Calu3 (cell line): ENCODE data around the gene MAPKAPK3. TPM values are rescaled to one million over a fixed set of nuclear protein-coding genes. Genes with fewer than 3 reads are reported as not detected.

Experiments
- BruUV-seq: library from RNA; stranded (reverse); fragments of 400-500 nt; replicated peaks from 2 replicates; lab custom pipeline; 2021; lab: Mats Ljungman, UMichigan
- CTCF ChIA-PET: fragments of 300-600 bp; sonication (Branson Sonifier 250); formaldehyde crosslinking; loops from one replicate; lab custom pipeline; 2022; ENCODE audit warnings: antibody characterized with exemption; lab: Charles Lee
- DNase-seq: peaks from one replicate; pipeline ENCODE4 v3.0.0; 2022
- H3K27ac Mint-ChIP-seq: one replicate; pipeline ENCODE4 v1.8.0; 2022; ENCODE audit warnings: mixed read lengths; ENCODE audit not compliant: unreplicated experiment
- H3K27me3 Mint-ChIP-seq: one replicate; pipeline ENCODE4 v1.8.0; 2022; ENCODE audit warnings: mixed read lengths; ENCODE audit not compliant: unreplicated experiment
- H3K36me3 Mint-ChIP-seq: one replicate; pipeline ENCODE4 v1.8.0; 2022; ENCODE audit warnings: mild to moderate bottlenecking, moderate library complexity, mixed read lengths; ENCODE audit not compliant: insufficient read depth, unreplicated experiment
- H3K4me1 Mint-ChIP-seq: one replicate; pipeline ENCODE4 v1.8.0; 2022; ENCODE audit warnings: mild to moderate bottlenecking, low read depth, mixed read lengths; ENCODE audit not compliant: unreplicated experiment
- H3K4me3 Mint-ChIP-seq: one replicate; pipeline ENCODE4 v1.8.0; 2022; ENCODE audit warnings: mild to moderate bottlenecking, low read depth, moderate library complexity, mixed read lengths; ENCODE audit not compliant: unreplicated experiment
- H3K9me3 Mint-ChIP-seq: one replicate; pipeline ENCODE4 v1.8.0; 2022; ENCODE audit warnings: low read depth, mixed read lengths; ENCODE audit not compliant: unreplicated experiment
- intact Hi-C: fragments of 100-400 bp; cut with micrococcal nuclease; formaldehyde crosslinking; loops from one replicate; pipeline ENCODE4 v1.10.0; 2022; ENCODE audit not compliant: unreplicated experiment
- total RNA-seq: library from RNA; stranded (reverse); gene quantifications from 2 replicates; pipeline ENCODE4 v1.2.3, GENCODE V29; 2022
- TF ChIP-seq, protein P1 (sequence below): fragments of 200-600 bp; IDR thresholded peaks from one replicate; pipeline ENCODE4 v1.8.0; 2022; ENCODE audit warnings: antibody characterized with exemption; ENCODE audit not compliant: unreplicated experiment

MAPKAPK3 gene
- total RNA-seq, 1 experiment from 2014 or later: 40.6 TPM

DNA sequence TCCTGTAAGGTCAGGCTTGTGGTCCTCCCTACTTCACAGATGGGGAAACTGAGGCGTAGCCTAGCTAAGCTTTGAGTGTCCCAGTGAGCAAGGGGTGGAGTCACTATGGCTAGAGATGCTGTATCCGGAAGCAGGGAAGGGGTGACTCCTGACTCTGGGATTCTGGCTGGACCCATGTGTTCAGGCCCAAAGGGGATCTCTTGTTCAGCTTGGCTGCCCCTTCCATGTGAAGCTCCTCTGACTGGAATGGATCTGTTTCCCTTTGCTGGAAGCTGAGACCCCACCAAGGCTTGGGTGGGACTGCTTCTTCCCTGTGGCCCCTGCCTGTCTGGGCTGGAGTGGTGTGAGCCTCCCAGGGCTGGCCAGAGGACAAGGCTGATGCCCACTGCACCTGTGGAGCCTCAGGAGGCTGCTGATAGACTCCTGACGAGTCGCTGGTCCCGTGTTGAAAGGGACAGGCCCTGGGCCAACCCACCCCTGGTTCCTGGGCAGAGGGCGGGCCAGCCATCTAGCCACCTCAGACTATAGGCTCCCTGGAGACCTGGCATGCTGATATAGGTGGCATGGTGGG is 1.0 kb downstream of the MAPKAPK3 start:
- intact Hi-C loops: loop anchor here (2.0 to 5.0 kb wide), 3 partner anchors 267 to 769 kb away; partner anchors contain the start of gene MANF

DNA sequence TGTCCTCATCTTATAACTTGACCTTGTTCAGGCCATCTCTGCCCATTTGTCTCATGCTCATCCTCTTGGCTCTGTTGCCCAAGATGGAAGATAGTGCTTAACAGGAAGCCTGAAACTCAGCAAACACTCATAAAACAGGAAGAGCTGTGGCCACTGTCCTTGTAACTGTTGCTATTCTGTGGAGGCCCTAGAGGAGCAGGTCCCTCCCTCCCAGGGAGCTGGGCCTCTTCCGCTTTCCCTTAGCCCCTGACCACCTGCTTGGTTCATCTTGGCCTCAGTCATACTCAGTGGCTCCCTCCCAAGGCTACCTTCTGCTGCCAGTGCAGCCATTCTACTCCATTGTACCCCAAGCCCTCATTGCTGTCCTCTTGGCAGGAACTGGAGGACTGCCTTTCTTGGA is 3.5 kb downstream of the MAPKAPK3 start:
- no peaks in the 10 kb centered on the region for H3K9me3 Mint-ChIP-seq
- no peak for DNase-seq
- intact Hi-C loops: no loop called here
- TF ChIP-seq, protein P1, sequence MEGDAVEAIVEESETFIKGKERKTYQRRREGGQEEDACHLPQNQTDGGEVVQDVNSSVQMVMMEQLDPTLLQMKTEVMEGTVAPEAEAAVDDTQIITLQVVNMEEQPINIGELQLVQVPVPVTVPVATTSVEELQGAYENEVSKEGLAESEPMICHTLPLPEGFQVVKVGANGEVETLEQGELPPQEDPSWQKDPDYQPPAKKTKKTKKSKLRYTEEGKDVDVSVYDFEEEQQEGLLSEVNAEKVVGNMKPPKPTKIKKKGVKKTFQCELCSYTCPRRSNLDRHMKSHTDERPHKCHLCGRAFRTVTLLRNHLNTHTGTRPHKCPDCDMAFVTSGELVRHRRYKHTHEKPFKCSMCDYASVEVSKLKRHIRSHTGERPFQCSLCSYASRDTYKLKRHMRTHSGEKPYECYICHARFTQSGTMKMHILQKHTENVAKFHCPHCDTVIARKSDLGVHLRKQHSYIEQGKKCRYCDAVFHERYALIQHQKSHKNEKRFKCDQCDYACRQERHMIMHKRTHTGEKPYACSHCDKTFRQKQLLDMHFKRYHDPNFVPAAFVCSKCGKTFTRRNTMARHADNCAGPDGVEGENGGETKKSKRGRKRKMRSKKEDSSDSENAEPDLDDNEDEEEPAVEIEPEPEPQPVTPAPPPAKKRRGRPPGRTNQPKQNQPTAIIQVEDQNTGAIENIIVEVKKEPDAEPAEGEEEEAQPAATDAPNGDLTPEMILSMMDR: no peak
- CTCF ChIA-PET: no interaction called here
- H3K4me3 Mint-ChIP-seq: peak overlapping the region; percentile 11
- peaks cover 53% of the 10 kb centered on the region for H3K4me1 Mint-ChIP-seq
- H3K27me3 Mint-ChIP-seq: no peaks in the 10 kb centered on the region
- BruUV-seq: no TSS peak
- H3K36me3 Mint-ChIP-seq: peaks cover 26% of the 10 kb centered on the region
- peak overlapping the region; percentile 21 for H3K27ac Mint-ChIP-seq

More for the DNA sequence above, 1.0 kb downstream of the MAPKAPK3 start:
- Mint-ChIP-seq H3K9me3 (no peaks in the 10 kb centered on the region), H3K4me3 (peak overlapping the region; percentile 95), H3K4me1 (peaks cover 30% of the 10 kb centered on the region), H3K36me3 (peaks cover 26% of the 10 kb centered on the region), H3K27ac (no peak overlapping the region), H3K27me3 (peaks cover under 1% of the 10 kb centered on the region)
- TF ChIP-seq, protein P1: no peak
- no TSS peak for BruUV-seq
- CTCF ChIA-PET: interaction anchor here (1.1 to 1.3 kb wide), 3 partner anchors 9 to 35 kb away, joined by 3 to 5 read pairs (median 4); no protein-coding TSS in a partner anchor
- DNase-seq: no peak

DNA sequence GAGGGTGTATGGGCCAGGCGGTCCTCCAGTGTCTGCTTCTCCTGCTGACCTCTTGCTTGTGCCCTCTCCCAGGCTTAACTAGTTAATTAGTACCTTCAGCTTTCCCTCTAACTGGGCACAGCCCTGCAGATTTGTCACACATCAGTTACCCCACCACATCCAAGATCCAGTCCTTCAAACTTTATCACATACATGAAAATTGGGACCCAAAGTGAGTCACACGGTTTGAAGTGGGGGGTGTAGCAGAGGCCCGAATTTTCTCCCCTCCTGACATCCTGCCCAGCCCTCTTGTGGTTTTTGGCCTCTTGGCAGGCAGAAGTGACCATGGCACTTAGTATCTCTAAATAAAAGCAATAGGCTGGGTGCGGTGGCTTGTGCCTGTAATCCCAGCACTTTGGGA is 3.9 kb downstream of the MAPKAPK3 start:
- TF ChIP-seq, protein P1: no peak
- Mint-ChIP-seq H3K9me3 (no peaks in the 10 kb centered on the region), H3K4me1 (peaks cover 56% of the 10 kb centered on the region), H3K27me3 (no peaks in the 10 kb centered on the region), H3K36me3 (peaks cover 25% of the 10 kb centered on the region), H3K4me3 (peak overlapping the region; percentile 11), H3K27ac (peak overlapping the region; percentile 21)
- DNase-seq: no peak
- CTCF ChIA-PET: no interaction called here
- BruUV-seq: no TSS peak
- intact Hi-C loops: no loop called here

DNA sequence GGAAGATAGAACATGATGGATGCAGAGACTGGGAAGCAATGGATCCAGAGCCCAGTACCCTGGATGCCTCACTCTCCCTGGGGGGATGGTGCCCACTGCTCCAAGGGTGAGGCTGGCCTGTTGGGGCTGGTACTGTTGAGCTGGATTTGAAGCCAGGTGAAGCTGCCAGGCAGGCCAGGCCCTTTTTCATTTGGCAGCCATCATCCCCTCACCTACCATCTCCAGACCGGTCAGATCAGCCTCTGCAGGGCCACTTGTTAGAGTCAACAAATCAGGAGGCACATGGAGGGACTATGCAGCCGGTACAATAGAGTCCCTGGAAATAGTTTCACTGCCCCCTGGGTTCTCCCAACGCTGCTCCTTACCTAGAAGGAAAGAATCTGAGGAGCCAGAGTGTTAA is 5.9 kb downstream of the MAPKAPK3 start:
- TF ChIP-seq, protein P1: no peak
- intact Hi-C loops: no loop called here
- H3K4me1 Mint-ChIP-seq: peaks cover 66% of the 10 kb centered on the region
- no peaks in the 10 kb centered on the region for H3K27me3 Mint-ChIP-seq
- DNase-seq: no peak
- no peak overlapping the region for H3K27ac Mint-ChIP-seq
- no peaks in the 10 kb centered on the region for H3K9me3 Mint-ChIP-seq
- BruUV-seq: no TSS peak
- CTCF ChIA-PET: no interaction called here
- H3K4me3 Mint-ChIP-seq: no peak overlapping the region
- peaks cover 9% of the 10 kb centered on the region for H3K36me3 Mint-ChIP-seq
